ENCODE results near the gene HNRNPC.
"Not testable (repeated sequence)": the region's sequence is repeated elsewhere in the genome, so short reads cannot be mapped to it uniquely, and the experiment has no call there.

The HNRNPC gene

DNA sequence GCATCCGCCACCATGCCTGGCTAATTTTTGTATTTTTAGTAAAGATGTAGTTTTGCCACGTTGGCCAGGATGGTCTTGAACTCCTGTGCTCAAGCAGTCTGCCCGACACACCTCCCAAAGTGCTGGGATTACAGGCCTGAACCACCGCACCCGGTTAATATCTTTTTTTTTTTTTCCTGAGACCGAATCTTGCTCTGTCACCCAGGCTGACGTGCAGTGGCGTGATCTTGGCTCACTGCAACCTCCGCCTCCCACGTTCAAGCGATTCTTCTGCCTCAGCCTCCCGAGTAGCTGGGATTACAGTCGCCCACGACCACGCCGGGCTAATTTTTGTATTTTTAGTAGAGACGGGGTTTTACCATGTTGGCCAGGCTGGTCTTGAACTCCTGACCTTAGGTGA lies 3.4 kb upstream of the HNRNPC start:
- DNase-seq (ENCODE audit: low read depth in 1 of 2, low spot score in 1 of 2) = not testable (repeated sequence)

DNA sequence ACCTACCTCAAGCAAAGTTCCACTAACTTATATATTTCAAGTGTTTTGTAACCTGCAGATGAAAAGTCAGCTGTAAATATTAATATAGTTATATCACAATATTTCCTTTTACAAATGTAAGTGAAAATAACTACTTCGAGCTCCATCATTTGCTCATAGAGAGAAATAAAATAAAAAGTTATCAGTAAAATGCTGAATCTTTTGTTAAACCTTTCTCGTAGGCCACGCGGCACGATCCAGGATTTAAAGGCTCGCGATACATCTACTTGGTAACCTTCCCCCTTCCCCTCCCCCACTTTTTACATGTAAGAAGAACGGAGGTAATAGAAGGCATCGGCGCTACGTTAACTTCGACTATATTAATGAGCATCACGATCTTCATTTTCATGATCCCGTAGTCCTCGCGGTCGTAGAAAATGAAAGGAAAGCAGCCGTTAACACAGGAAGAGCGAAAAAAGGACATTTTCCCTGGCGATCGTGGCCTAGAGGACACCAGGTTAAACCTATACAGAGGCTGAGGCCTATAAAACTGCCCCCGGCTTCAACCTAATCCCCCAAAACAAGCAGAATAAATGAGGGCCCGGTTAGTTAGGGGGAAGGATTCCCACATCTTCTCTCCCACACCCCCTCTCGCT lies 508 bp downstream of the HNRNPC start:
- DNase-seq (ENCODE audit: low read depth in 1 of 2, low spot score in 1 of 2) = peak in 1 of 2 donors; percentile 35

GRCh38 chr14:21267886-21268616 lies 1.2 kb downstream of the HNRNPC start:
- DNase-seq (ENCODE audit: low read depth in 1 of 2, low spot score in 1 of 2) = no peak

DNA sequence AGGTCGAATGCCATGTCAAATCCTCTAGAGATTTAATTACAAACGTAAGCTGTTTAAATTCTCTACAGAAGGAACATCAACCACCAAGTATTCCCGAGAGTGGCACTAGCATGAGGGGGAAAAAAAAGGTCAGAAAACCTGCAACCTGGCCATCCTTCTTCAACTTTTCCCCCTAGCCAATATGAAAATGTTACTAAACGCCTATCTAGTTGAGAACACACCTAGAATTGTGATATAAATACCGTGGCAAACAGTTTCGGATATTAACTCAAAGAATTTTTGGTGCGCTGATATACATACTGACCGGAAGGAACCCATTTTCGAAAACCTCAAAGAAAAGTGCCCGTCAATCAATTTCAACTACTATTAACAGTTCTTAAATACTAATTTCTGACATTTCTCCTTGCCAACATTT lies 1.8 kb downstream of the HNRNPC start:
- DNase-seq (ENCODE audit: low read depth in 1 of 2, low spot score in 1 of 2) = no peak

GRCh38 chr14:21264025-21264801 lies 5.0 kb downstream of the HNRNPC start:
- no peak for DNase-seq (ENCODE audit: low read depth in 1 of 2, low spot score in 1 of 2)

- DNase-seq (ENCODE audit: low read depth in 1 of 2, low spot score in 1 of 2) = no peak
These were observed 5.8 kb downstream of the HNRNPC start for GRCh38 chr14:21263284-21264024.

DNA sequence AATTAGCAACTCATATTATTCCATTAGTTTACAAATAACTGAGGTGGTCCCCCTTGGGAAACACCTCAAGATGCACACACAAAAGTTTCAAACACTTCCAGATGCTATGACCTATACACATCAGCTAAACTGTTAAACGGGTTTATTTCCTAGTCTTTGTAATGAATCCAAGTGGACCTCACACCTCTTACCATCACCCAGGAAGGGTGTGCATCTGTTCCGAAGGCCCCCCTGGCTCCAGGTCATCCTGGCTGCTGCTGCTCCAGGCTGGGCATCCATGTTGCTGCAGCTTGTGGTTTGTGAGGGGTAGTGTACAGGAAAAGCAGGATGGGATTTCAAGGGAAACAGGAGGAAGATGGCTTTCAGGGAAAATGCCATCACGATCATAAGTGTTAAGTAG lies 6.8 kb downstream of the HNRNPC start:
- DNase-seq (ENCODE audit: low read depth in 1 of 2, low spot score in 1 of 2) = no peak

GRCh38 chr14:21261824-21262223 lies 7.4 kb downstream of the HNRNPC start:
- DNase-seq (ENCODE audit: low read depth in 1 of 2, low spot score in 1 of 2) = no peak

DNA sequence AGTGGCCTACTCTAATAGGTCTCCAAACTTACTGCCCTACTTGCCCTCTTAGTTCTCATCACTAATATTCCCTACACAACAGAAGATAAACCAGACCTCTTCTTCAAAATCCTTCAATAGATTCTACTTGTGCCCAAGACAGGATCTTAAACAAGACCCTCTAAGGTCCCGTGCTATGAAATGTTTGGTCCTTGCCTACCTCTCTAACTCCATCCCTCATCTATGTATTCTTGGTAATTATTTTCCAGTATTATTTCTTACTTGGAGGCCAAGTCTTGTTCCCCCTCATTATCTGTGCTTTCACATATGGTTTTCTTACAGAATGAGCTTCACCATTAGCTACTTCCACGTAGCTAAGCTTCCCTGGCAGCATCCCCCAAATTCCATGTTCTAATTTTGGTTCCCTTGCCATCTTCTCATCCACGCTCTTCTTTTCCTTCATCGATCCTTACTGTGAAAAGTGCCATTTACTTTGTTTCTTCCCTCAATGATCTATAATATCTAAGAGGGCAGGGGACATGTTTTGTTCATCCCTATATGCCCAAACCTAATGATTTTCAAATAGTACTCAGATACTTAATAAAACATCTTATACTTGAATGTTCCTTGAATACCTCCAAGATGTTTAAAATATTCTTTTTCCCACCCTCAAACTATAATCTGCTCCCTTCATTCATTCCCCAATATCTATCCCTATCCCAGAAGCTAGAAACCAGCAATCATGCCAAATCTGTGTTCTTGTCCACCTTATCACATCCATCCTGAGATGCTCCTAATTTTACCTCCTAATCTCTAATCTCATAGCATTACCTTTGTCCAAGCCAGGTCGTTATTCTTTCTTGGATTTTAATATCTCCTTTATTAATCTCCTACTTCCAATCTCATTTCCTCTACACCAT lies 10.1 kb downstream of the HNRNPC start:
- no peak for DNase-seq (ENCODE audit: low read depth in 1 of 2, low spot score in 1 of 2)

DNA sequence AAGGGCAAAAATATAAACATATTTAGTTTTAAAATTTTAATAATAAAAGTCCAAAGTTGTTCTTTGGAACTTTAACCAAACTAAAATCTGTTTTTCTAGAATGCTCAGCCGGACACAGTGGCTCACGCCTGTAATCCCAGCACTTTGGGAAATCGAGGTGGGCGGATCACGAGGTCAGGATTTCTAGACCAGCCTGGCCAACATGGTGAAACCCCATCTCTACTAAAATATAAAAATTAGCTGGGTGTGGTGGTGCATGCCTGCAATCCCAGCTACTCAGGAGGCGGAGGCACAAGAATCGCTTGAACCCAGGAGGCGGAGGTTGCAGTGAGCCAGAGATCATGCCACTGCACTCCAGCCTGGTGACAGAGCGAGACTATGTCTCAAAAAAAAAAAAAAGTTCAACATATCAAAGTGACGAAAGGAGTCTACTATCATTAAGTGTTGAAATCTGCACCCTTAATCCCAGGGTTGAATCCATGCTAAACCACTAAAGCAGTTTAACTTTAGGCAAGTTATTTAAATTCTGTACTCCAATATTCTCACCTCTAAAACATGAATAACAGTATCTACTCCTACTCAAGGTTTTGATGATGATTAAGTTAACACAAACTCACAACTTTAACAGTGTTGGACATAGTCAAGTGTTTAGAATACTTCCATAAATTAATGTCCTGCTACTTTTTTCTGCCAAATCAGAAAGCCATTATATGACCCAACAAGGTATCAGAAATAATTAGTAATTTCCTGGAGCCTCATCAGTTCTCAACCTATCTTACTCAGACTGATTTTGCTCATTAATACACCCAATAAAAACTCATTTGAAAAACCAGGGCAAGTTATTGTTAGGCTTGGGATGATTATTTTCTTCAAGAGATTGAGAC lies 11.0 kb downstream of the HNRNPC start:
- DNase-seq (ENCODE audit: low read depth in 1 of 2, low spot score in 1 of 2) = no peak

DNA sequence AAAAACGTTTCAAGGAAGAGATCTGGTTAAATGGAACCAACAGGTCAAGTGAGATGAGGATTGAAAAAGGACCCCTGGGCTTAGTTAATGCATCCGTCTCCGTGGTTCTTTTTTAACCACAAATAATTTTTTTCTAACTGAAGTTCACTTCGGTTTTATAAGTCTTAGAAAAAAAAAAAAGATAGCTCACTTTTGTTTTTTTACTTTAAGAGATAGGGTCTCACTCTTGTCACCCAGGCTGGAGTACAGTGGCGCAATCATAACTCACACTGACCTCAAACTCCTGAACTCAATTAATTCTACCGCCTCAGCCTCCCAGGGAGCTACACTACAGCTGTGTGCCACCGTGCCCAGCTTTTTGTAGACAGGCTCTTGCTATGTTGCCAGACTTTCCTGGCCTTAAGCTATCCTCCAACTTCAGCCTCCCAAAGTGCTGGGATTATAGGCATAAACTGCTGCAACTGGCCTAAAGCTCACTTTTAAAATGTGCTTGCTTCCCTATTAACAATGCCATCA lies 11.8 kb downstream of the HNRNPC start:
- no peak for DNase-seq (ENCODE audit: low read depth in 1 of 2, low spot score in 1 of 2)

- DNase-seq (ENCODE audit: low read depth in 1 of 2, low spot score in 1 of 2) = no peak
These were observed 12.5 kb downstream of the HNRNPC start for GRCh38 chr14:21256539-21257393.

- DNase-seq (ENCODE audit: low read depth in 1 of 2, low spot score in 1 of 2) = not testable (repeated sequence)
These were observed 13.2 kb downstream of the HNRNPC start for GRCh38 chr14:21256102-21256447.

DNA sequence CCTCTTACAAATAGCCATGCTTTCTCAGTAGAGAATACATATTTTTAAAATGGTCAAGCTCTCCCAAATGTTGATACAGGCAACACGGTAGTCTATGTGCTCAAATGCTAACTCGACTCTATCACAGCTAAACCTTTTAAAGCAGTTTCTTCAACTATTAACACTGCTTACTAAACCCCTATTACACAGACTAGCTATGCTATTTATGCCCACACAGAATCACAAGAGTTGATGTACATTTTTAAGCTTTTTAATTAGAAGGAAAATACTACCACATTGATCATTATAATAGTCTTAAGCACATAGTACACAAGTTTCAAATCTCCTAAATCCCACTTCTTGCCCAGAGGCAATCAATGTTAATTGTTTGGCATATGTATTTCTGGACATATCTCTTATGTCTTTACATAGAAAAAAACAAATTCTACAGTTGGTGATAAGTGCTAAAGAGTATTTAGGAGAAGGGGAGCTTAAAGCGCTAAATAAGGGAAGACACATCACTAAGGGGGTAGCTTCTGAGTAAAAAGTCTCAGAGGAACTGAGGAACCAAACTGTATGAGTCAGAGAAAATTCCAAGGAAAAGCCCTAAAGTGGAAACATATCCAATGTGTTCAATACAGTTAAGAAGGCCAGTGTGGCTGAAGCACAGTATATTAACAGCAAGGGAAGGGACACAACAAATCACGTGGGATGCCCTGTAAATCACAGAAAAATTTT lies 13.7 kb downstream of the HNRNPC start:
- DNase-seq (ENCODE audit: low read depth in 1 of 2, low spot score in 1 of 2) = no peak

GRCh38 chr14:21252149-21252548 lies 17.1 kb downstream of the HNRNPC start:
- DNase-seq (ENCODE audit: low read depth in 1 of 2, low spot score in 1 of 2) = no peak

DNA sequence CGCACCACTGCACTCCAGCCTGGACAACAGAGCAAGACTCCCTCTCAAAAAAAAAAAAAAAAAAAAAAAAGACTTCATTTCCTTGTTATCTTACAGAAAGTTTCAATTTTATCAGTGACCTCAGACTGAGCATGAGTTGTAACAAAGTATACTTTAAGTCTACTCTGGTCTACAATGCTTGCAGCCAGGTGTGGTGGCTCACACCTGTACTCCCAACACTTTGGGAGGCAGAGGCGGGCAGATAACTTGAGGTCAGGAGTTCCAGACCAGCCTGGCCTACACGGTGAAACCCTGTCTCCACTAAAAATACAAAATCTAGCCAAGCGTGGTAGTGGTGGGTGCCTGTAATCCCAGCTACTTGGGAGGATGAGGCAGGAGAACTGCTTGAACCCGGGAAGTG lies 18.0 kb downstream of the HNRNPC start:
- no peak for DNase-seq (ENCODE audit: low read depth in 1 of 2, low spot score in 1 of 2)

- no peak for DNase-seq (ENCODE audit: low read depth in 1 of 2, low spot score in 1 of 2)
These were observed 20.4 kb downstream of the HNRNPC start for GRCh38 chr14:21248739-21249411.
